A673 (cell line): ENCODE data around the gene ARHGEF35.
"Not testable (repeated sequence)": the region's sequence is repeated elsewhere in the genome, so short reads cannot be mapped to it uniquely, and the experiment has no call there.

Experiments
- CTCF ChIP-seq: fragments of 300-800, 200-600 bp; sonication (generic); conservative IDR thresholded peaks from 2 replicates; pipeline ENCODE4 v1.5.1; 2017; ENCODE audit warnings: low read depth, mild to moderate bottlenecking, antibody characterized with exemption, low read length, moderate library complexity, mixed read lengths
- EZH2 ChIP-seq: fragments of 200-600 bp; sonication (generic); IDR thresholded peaks from 2 replicates; pipeline ENCODE4 v1.6.1; 2017; ENCODE audit warnings: borderline replicate concordance, low read depth, mild to moderate bottlenecking, mixed read lengths, antibody characterized with exemption, low read length; ENCODE audit not compliant: poor library complexity, severe bottlenecking

- not testable (repeated sequence) for TF ChIP-seq CTCF, EZH2
Observed at GRCh38 chr7:144205306-144205705, 9.7 kb upstream of the ARHGEF35 start.
